ENCODE data around the gene SRRD. TPM values are rescaled to one million over a fixed set of nuclear protein-coding genes. Genes with fewer than 3 reads are reported as not detected.

SRRD gene
- total RNA-seq, 4 donors from 2014 or later, result 3.0 to 11.4 (median 6.2) TPM

- Histone ChIP-seq H3K9me3 (no peaks in the 10 kb centered on the region), H3K27me3 (no peaks in the 10 kb centered on the region), H3K36me3 (peaks cover 0 to 4% (median 0%) of the 10 kb centered on the region in 4 donors), H3K4me3 (no peak overlapping the region), H3K27ac (peak overlapping the region in 1 of 4 donors; percentile 21), H3K4me1 (no peaks in the 10 kb centered on the region)
- WGBS, 2 donors (ENCODE audit: low coverage in 1 of 2), result 81 to 92% methylated on average over 4 to 7 of the region's 7 CpGs
- intact Hi-C loops (cut with DNase I; ENCODE audit: low total_unique reads), result no loop called here
- no peak for DNase-seq
- in situ Hi-C loops (cut with MboI; ENCODE audit: low pct_ligation_motif_present in 1 of 4, low pct_unique_long_range_greater_than_20kb in 1 of 4, low sequenced_read_pairs in 3 of 4), result no loop called here
- TF ChIP-seq CTCF (IDR thresholded peaks at IDR 0.05) (no peak), POLR2AphosphoS5 (IDR thresholded peaks at IDR 0.05) (no peak), EP300 (IDR thresholded peaks at IDR 0.05; ENCODE audit: low read depth) (no peak), POLR2A (IDR thresholded peaks at IDR 0.05) (no peak)
Observed at GRCh38 chr22:26534171-26534855, 50.6 kb downstream of the SRRD start.

GRCh38 chr22:26534874-26535602 is 51.4 kb downstream of the SRRD start:
- Histone ChIP-seq H3K4me1 (no peaks in the 10 kb centered on the region), H3K27me3 (no peaks in the 10 kb centered on the region), H3K4me3 (no peak overlapping the region), H3K9me3 (no peaks in the 10 kb centered on the region), H3K27ac (peak overlapping the region in 2 of 4 donors; percentile 14 to 21), H3K36me3 (peaks cover 0 to 4% (median 0%) of the 10 kb centered on the region in 4 donors)
- 55 to 66% methylated on average over 10 to 13 of the region's 13 CpGs for WGBS, 2 donors (ENCODE audit: low coverage in 1 of 2)
- intact Hi-C loops (cut with DNase I; ENCODE audit: low total_unique reads), result no loop called here
- in situ Hi-C loops (cut with MboI; ENCODE audit: low pct_ligation_motif_present in 1 of 4, low pct_unique_long_range_greater_than_20kb in 1 of 4, low sequenced_read_pairs in 3 of 4), result no loop called here
- DNase-seq, result no peak
- TF ChIP-seq EP300 (IDR thresholded peaks at IDR 0.05; ENCODE audit: low read depth) (no peak), CTCF (IDR thresholded peaks at IDR 0.05) (no peak), POLR2AphosphoS5 (IDR thresholded peaks at IDR 0.05) (no peak), POLR2A (IDR thresholded peaks at IDR 0.05) (no peak)

- no peak for TF ChIP-seq EP300 (IDR thresholded peaks at IDR 0.05; ENCODE audit: low read depth)
- TF ChIP-seq POLR2AphosphoS5 (IDR thresholded peaks at IDR 0.05), result no peak
- TF ChIP-seq CTCF (IDR thresholded peaks at IDR 0.05), result no peak
- TF ChIP-seq POLR2A (IDR thresholded peaks at IDR 0.05), result no peak
- Histone ChIP-seq H3K27me3 (no peaks in the 10 kb centered on the region), H3K36me3 (peaks cover 0 to 4% (median 0%) of the 10 kb centered on the region in 4 donors), H3K4me1 (no peaks in the 10 kb centered on the region), H3K9me3 (no peaks in the 10 kb centered on the region), H3K27ac (peak overlapping the region in 2 of 4 donors; percentile 14 to 21), H3K4me3 (no peak overlapping the region)
- in situ Hi-C loops (cut with MboI; ENCODE audit: low pct_ligation_motif_present in 1 of 4, low pct_unique_long_range_greater_than_20kb in 1 of 4, low sequenced_read_pairs in 3 of 4), result no loop called here
- 83 to 97% methylated on average over 3 of the region's 3 CpGs for WGBS, 2 donors (ENCODE audit: low coverage in 1 of 2)
- no peak for DNase-seq
- intact Hi-C loops (cut with DNase I; ENCODE audit: low total_unique reads), result no loop called here
Observed at GRCh38 chr22:26535603-26535908, 51.9 kb downstream of the SRRD start.

GRCh38 chr22:26536056-26536761 is 52.5 kb downstream of the SRRD start:
- WGBS, 2 donors (ENCODE audit: low coverage in 1 of 2), result 87% methylated on average over 11 of the region's 12 CpGs; no CpG with 5 or more reads in 1 of the 2 donors
- no peak for DNase-seq
- Histone ChIP-seq H3K9me3 (no peaks in the 10 kb centered on the region), H3K27ac (no peak overlapping the region), H3K4me3 (no peak overlapping the region), H3K4me1 (no peaks in the 10 kb centered on the region), H3K36me3 (peaks cover 0 to 4% (median 0%) of the 10 kb centered on the region in 4 donors), H3K27me3 (no peaks in the 10 kb centered on the region)
- intact Hi-C loops (cut with DNase I; ENCODE audit: low total_unique reads) (no loop called here), in situ Hi-C loops (cut with MboI; ENCODE audit: low pct_ligation_motif_present in 1 of 4, low pct_unique_long_range_greater_than_20kb in 1 of 4, low sequenced_read_pairs in 3 of 4) (no loop called here)
- TF ChIP-seq POLR2AphosphoS5 (IDR thresholded peaks at IDR 0.05), result no peak
- no peak for TF ChIP-seq CTCF (IDR thresholded peaks at IDR 0.05)
